ENCODE measurements around the gene WDR86.

GRCh38 chr7:151437159-151437553, 27.3 kb upstream of the WDR86 start:
- TF ChIP-seq REST (IDR thresholded peaks at IDR 0.05; ENCODE audit: unreplicated experiment) (no peak), CTCF (conservative IDR thresholded peaks at IDR 0.05; ENCODE audit: low read depth in 2 of 2) (no peak), POLR2AphosphoS5 (IDR thresholded peaks at IDR 0.05; ENCODE audit: low read depth) (no peak), NANOG (IDR thresholded peaks at IDR 0.05; ENCODE audit: borderline replicate concordance) (no peak), EZH2 (IDR thresholded peaks at IDR 0.05; ENCODE audit: low read depth, unreplicated experiment) (no peak), ZNF462 (CRISPR knock-in tag; IDR thresholded peaks at IDR 0.05) (no peak), STAT1 (IDR thresholded peaks at IDR 0.05; ENCODE audit: unreplicated experiment) (no peak), ETS1 (IDR thresholded peaks at IDR 0.05) (no peak), CREB1 (CRISPR knock-in tag; IDR thresholded peaks at IDR 0.05; ENCODE audit: low read depth) (no peak)

Measured in GM23338 (cell line).